Loucy (cell line): ENCODE results near the gene ANKRD6.

ENCODE experiments used
- H2AFZ ChIP-seq: fragments of 200-600 bp; sonication (generic); 2 replicates; pipeline ENCODE4 v1.6.0; 2016; ENCODE audit warnings: antibody characterized with exemption, mild to moderate bottlenecking, low read length, moderate library complexity
- H3F3A ChIP-seq: fragments of 200-600 bp; 2 replicates; pipeline ENCODE4 v1.6.0; 2016; ENCODE audit warnings: antibody characterized with exemption, low read depth, mild to moderate bottlenecking
- H3K27me3 ChIP-seq: fragments of 200-600 bp; sonication (generic); 2 replicates; pipeline ENCODE4 v1.6.1; 2014; ENCODE audit warnings: low read length, mild to moderate bottlenecking; ENCODE audit not compliant: insufficient read depth, poor library complexity, severe bottlenecking
- H3K36me3 ChIP-seq: fragments of 200-600 bp; sonication (generic); 2 replicates; pipeline ENCODE4 v1.6.1; 2016; ENCODE audit warnings: low read length; ENCODE audit not compliant: insufficient read depth
- H3K4me1 ChIP-seq: fragments of 200-600 bp; sonication (generic); 2 replicates; pipeline ENCODE4 v1.5.1; 2014; ENCODE audit warnings: low read length, mild to moderate bottlenecking; ENCODE audit not compliant: insufficient read depth, poor library complexity, severe bottlenecking
- H3K4me2 ChIP-seq: fragments of 200-600 bp; sonication (generic); 2 replicates; pipeline ENCODE4 v1.6.0; 2014; ENCODE audit warnings: antibody characterized with exemption, low read length, low read depth, mild to moderate bottlenecking; ENCODE audit not compliant: poor library complexity, severe bottlenecking
- H3K4me3 ChIP-seq: fragments of 200-600 bp; sonication (generic); 2 replicates; pipeline ENCODE4 v1.5.1; 2014; ENCODE audit warnings: low read length, mild to moderate bottlenecking, mixed read lengths; ENCODE audit not compliant: poor library complexity, severe bottlenecking
- H3K79me2 ChIP-seq: fragments of 200-600 bp; sonication (generic); 2 replicates; pipeline ENCODE4 v1.6.1; 2014; ENCODE audit warnings: low read length; ENCODE audit not compliant: insufficient read depth
- H3K9ac ChIP-seq: fragments of 200-600 bp; sonication (generic); 2 replicates; pipeline ENCODE4 v1.6.0; 2014; ENCODE audit warnings: mild to moderate bottlenecking, low read depth, low read length, moderate library complexity; ENCODE audit not compliant: poor library complexity, severe bottlenecking
- H3K9me2 ChIP-seq: fragments of 200-600 bp; sonication (generic); replicated peaks from 2 replicates; pipeline ENCODE4 v1.6.1; 2016; ENCODE audit warnings: low read depth, low read length, mixed read lengths
- H3K9me3 ChIP-seq: fragments of 200-600 bp; sonication (generic); 2 replicates; pipeline ENCODE4 v1.6.1; 2014; ENCODE audit warnings: mild to moderate bottlenecking, antibody characterized with exemption, low read length, low read depth; ENCODE audit not compliant: insufficient read depth
- H4K20me1 ChIP-seq: fragments of 200-600 bp; sonication (generic); 2 replicates; pipeline ENCODE4 v1.6.0; 2014; ENCODE audit warnings: antibody characterized with exemption, low read length, mild to moderate bottlenecking; ENCODE audit not compliant: insufficient read depth, poor library complexity, severe bottlenecking
- EZH2phosphoT487 ChIP-seq: fragments of 200-600 bp; IDR thresholded peaks from 2 replicates; pipeline ENCODE4 v1.6.1; 2018; ENCODE audit warnings: antibody characterized with exemption, mild to moderate bottlenecking, moderate library complexity, borderline replicate concordance
- TF ChIP-seq, protein P1 (sequence below): fragments of 200-600 bp; sonication (generic); conservative IDR thresholded peaks from 2 replicates; pipeline ENCODE4 v1.5.1; 2014; ENCODE audit warnings: mild to moderate bottlenecking, antibody characterized with exemption, low read length

The ANKRD6 gene

DNA sequence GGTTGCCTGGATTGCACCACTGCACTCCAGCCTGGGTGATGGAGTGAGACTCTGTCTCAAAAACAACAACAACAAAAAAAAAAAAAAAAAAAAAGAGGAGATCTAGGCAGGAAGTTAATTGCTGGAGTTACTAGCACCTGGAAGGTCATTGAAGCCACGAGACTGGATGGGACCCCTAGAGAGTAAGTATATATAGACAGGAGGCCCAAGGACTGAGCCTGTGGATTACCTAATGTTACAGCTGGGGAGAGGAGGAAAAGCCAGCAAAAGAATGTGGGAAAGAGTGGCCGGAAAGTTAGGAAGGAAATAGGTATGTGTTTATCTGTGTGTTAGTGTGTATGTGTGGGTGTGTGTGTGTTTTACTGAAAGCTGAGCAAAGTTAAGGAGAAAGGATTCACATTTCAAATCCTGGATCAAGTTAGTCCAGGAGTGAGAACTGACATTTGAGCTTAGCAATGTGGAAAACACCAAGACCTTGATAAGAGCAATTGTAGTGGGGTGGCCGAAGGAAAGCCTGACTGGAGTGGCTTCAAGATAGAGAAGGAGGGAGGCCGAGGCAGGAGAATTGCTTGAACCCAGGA lies 38.4 kb downstream of the ANKRD6 start:
- no peak overlapping the region for H3K4me2 ChIP-seq
- no peak overlapping the region for H3K9ac ChIP-seq
- no peaks in the 10 kb centered on the region for H3K79me2 ChIP-seq
- no peaks in the 10 kb centered on the region for H3K27me3 ChIP-seq
- H3K4me1 ChIP-seq, result peaks cover 30% of the 10 kb centered on the region
- no peaks in the 10 kb centered on the region for H3F3A ChIP-seq
- TF ChIP-seq EZH2phosphoT487, result no peak
- TF ChIP-seq, protein P1, sequence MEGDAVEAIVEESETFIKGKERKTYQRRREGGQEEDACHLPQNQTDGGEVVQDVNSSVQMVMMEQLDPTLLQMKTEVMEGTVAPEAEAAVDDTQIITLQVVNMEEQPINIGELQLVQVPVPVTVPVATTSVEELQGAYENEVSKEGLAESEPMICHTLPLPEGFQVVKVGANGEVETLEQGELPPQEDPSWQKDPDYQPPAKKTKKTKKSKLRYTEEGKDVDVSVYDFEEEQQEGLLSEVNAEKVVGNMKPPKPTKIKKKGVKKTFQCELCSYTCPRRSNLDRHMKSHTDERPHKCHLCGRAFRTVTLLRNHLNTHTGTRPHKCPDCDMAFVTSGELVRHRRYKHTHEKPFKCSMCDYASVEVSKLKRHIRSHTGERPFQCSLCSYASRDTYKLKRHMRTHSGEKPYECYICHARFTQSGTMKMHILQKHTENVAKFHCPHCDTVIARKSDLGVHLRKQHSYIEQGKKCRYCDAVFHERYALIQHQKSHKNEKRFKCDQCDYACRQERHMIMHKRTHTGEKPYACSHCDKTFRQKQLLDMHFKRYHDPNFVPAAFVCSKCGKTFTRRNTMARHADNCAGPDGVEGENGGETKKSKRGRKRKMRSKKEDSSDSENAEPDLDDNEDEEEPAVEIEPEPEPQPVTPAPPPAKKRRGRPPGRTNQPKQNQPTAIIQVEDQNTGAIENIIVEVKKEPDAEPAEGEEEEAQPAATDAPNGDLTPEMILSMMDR, result no peak
- no peak overlapping the region for H3K4me3 ChIP-seq
- H3K9me2 ChIP-seq, result no peaks in the 10 kb centered on the region
- H3K36me3 ChIP-seq, result no peaks in the 10 kb centered on the region
- no peaks in the 10 kb centered on the region for H4K20me1 ChIP-seq
- no peaks in the 10 kb centered on the region for H3K9me3 ChIP-seq
- no peak overlapping the region for H2AFZ ChIP-seq

DNA sequence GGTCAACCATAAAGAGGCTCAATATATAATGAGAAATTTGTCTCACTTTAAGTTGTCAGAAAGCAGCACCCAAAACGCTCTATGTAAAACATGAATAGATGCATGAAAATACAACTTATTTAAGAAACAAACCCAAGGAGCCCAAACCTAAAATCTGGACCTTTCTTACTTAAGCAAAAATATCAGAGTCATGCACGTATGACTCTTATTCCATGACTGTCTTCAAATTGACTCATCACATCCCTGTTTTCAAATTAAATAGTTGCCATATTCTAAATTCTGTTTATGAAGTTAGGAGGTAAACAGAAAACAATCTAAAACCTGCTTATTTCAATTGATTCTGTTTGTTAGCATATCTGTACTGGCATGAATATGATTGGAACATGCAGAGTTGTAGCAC lies 42.1 kb downstream of the ANKRD6 start:
- H3K79me2 ChIP-seq, result no peaks in the 10 kb centered on the region
- no peaks in the 10 kb centered on the region for H3F3A ChIP-seq
- H3K9me3 ChIP-seq, result no peaks in the 10 kb centered on the region
- no peaks in the 10 kb centered on the region for H3K36me3 ChIP-seq
- TF ChIP-seq, protein P1, result no peak
- TF ChIP-seq EZH2phosphoT487, result no peak
- H3K4me3 ChIP-seq, result peak overlapping the region; percentile 58
- H3K9me2 ChIP-seq, result no peaks in the 10 kb centered on the region
- peak overlapping the region; percentile 76 for H3K4me2 ChIP-seq
- no peaks in the 10 kb centered on the region for H4K20me1 ChIP-seq
- peaks cover 23% of the 10 kb centered on the region for H3K4me1 ChIP-seq
- H2AFZ ChIP-seq, result peak overlapping the region; percentile 91
- no peaks in the 10 kb centered on the region for H3K27me3 ChIP-seq
- H3K9ac ChIP-seq, result peak overlapping the region; percentile 13

DNA sequence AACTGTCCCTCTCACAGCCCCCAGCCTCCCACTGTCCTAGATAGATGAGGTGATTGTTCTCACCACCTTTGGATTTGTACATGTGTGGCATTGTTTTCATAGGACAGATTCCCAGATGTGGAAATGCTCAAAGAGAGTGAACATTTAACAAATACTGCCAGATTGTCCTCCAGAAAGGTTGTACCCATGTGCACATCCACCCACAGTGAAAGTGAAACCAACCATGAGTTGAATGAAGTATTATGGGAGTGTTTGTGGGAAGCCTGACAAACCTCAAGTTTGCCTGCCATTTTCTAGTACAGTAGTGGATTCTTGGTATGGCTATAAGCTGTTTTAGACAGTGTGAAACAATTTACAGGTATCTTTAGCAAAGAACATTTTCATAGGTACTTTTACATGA lies 42.7 kb downstream of the ANKRD6 start:
- peak overlapping the region; percentile 58 for H3K4me3 ChIP-seq
- H3K4me1 ChIP-seq, result peaks cover 23% of the 10 kb centered on the region
- peak overlapping the region; percentile 13 for H3K9ac ChIP-seq
- H3K4me2 ChIP-seq, result peak overlapping the region; percentile 76
- H3K9me2 ChIP-seq, result no peaks in the 10 kb centered on the region
- no peaks in the 10 kb centered on the region for H3K79me2 ChIP-seq
- no peaks in the 10 kb centered on the region for H3F3A ChIP-seq
- peak overlapping the region; percentile 91 for H2AFZ ChIP-seq
- TF ChIP-seq, protein P1, result no peak
- no peak for TF ChIP-seq EZH2phosphoT487
- H4K20me1 ChIP-seq, result no peaks in the 10 kb centered on the region
- no peaks in the 10 kb centered on the region for H3K9me3 ChIP-seq
- H3K36me3 ChIP-seq, result no peaks in the 10 kb centered on the region
- H3K27me3 ChIP-seq, result no peaks in the 10 kb centered on the region
